ENCODE measurements around the gene RIPPLY3. TPM values are rescaled to one million over a fixed set of nuclear protein-coding genes. Genes with fewer than 3 reads are reported as not detected.
"Not testable (repeated sequence)": the region's sequence is repeated elsewhere in the genome, so short reads cannot be mapped to it uniquely, and the experiment has no call there.

Gene RIPPLY3
- total and polyA plus RNA-seq, 7 donors: not detected

- WGBS, 3 donors: 82 to 88% (median 82%) methylated on average over 4 of the region's 4 CpGs
- no peak for DNase-seq
- H3K36me3 ChIP-seq (ENCODE audit: insufficient read depth in 1 of 2, low read depth in 1 of 2): no peaks in the 10 kb centered on the region
- H3K27me3 ChIP-seq (ENCODE audit: insufficient read depth in 3 of 3, low read length in 2 of 3): no peaks in the 10 kb centered on the region
- peak overlapping the region; percentile 99 for H3K27ac ChIP-seq
- H3K4me3 ChIP-seq: no peak overlapping the region
- no peaks in the 10 kb centered on the region for H3K9me3 ChIP-seq
- intact Hi-C loops (cut with DNase I): no loop called here
- H3K4me1 ChIP-seq: no peaks in the 10 kb centered on the region
- no peak for ATAC-seq
- TF ChIP-seq CTCF (IDR thresholded peaks at IDR 0.05): no peak
Measured at GRCh38 chr21:36988536-36988935, 18.0 kb upstream of the RIPPLY3 start.

GRCh38 chr21:36989199-36989698, 17.3 kb upstream of the RIPPLY3 start:
- DNase-seq; H3K27me3 ChIP-seq (ENCODE audit: insufficient read depth in 3 of 3, low read length in 2 of 3); intact Hi-C loops (cut with DNase I); H3K4me1 ChIP-seq; H3K9me3 ChIP-seq; H3K36me3 ChIP-seq (ENCODE audit: insufficient read depth in 1 of 2, low read depth in 1 of 2): not testable (repeated sequence)
- peak overlapping the region; percentile 86 for H3K4me3 ChIP-seq
- 31 to 37% (median 32%) methylated on average over 22 of the region's 22 CpGs for WGBS, 3 donors
- peak in 2 of 4 donors; percentile 1 to 10 for ATAC-seq
- H3K27ac ChIP-seq: peak overlapping the region; percentile 99

GRCh38 chr21:36989699-36990507, 16.6 kb upstream of the RIPPLY3 start:
- H3K4me1 ChIP-seq: no peaks in the 10 kb centered on the region
- no peaks in the 10 kb centered on the region for H3K36me3 ChIP-seq (ENCODE audit: insufficient read depth in 1 of 2, low read depth in 1 of 2)
- H3K27ac ChIP-seq: peak overlapping the region; percentile 99
- WGBS, 3 donors: 1 to 4% (median 2%) methylated on average over 46 to 97 of the region's 97 CpGs
- TF ChIP-seq CTCF (IDR thresholded peaks at IDR 0.05): peak; percentile 97
- peak; percentile 95 to 98 for DNase-seq
- intact Hi-C loops (cut with DNase I): loop anchor here in 1 of 2 donors (5.0 kb wide), 1 partner anchor 82 kb away; the partner anchor contains the start of genes PIGP and TTC3
- ATAC-seq: peak; percentile 95 to 96 (median 95)
- peaks cover 0 to 4% (median 2%) of the 10 kb centered on the region in 3 donors for H3K27me3 ChIP-seq (ENCODE audit: insufficient read depth in 3 of 3, low read length in 2 of 3)
- no peaks in the 10 kb centered on the region for H3K9me3 ChIP-seq
- peak overlapping the region; percentile 86 for H3K4me3 ChIP-seq

GRCh38 chr21:36990508-36991205, 15.8 kb upstream of the RIPPLY3 start:
- Histone ChIP-seq H3K9me3 (no peaks in the 10 kb centered on the region), H3K36me3 (ENCODE audit: insufficient read depth in 1 of 2, low read depth in 1 of 2) (no peaks in the 10 kb centered on the region), H3K27me3 (ENCODE audit: insufficient read depth in 3 of 3, low read length in 2 of 3) (peaks cover 0 to 5% (median 4%) of the 10 kb centered on the region in 3 donors), H3K4me3 (peak overlapping the region; percentile 86), H3K4me1 (no peaks in the 10 kb centered on the region), H3K27ac (peak overlapping the region; percentile 99)
- DNase-seq (no peak), ATAC-seq (no peak)
- intact Hi-C loops (cut with DNase I): loop anchor here in 1 of 2 donors (5.0 kb wide), 1 partner anchor 82 kb away; the partner anchor contains the start of genes PIGP and TTC3
- TF ChIP-seq CTCF (IDR thresholded peaks at IDR 0.05): no peak
- WGBS, 3 donors: 60 to 63% (median 62%) methylated on average over 21 of the region's 21 CpGs

GRCh38 chr21:36992671-36993070, 13.8 kb upstream of the RIPPLY3 start:
- no peak for DNase-seq
- Histone ChIP-seq H3K9me3 (no peaks in the 10 kb centered on the region), H3K27me3 (ENCODE audit: insufficient read depth in 3 of 3, low read length in 2 of 3) (peaks cover 0 to 5% (median 4%) of the 10 kb centered on the region in 3 donors), H3K4me1 (no peaks in the 10 kb centered on the region), H3K36me3 (ENCODE audit: insufficient read depth in 1 of 2, low read depth in 1 of 2) (no peaks in the 10 kb centered on the region), H3K27ac (no peak overlapping the region), H3K4me3 (no peak overlapping the region)
- ATAC-seq: no peak
- intact Hi-C loops (cut with DNase I): loop anchor here in 1 of 2 donors (5.0 kb wide), 1 partner anchor 80 kb away; the partner anchor contains the start of genes PIGP and TTC3
- no peak for TF ChIP-seq CTCF (IDR thresholded peaks at IDR 0.05)
- WGBS, 3 donors: 63 to 86% (median 68%) methylated on average over 7 of the region's 7 CpGs
